Upper lobe of left lung (tissue), 6 donors: ENCODE measurements around the gene NTS. TPM values are rescaled to one million over a fixed set of nuclear protein-coding genes. Genes with fewer than 3 reads are reported as not detected.

Experiments used
- ATAC-seq, 2 donors: fragments of 200-7000 bp; cut with Tn5 transposase; one replicate each; pipeline ENCODE4 v1.9.1; 2022; ENCODE audit warnings: mild to moderate bottlenecking in 2 of 2, moderate library complexity in 2 of 2; ENCODE audit not compliant: low FRiP score in 2 of 2
- DNase-seq, 2 donors: peaks; one replicate each; pipeline ENCODE4 v3.0.0-alpha.2; 2019 to 2020
- H3K27ac ChIP-seq, 4 donors: fragments of 200-600 bp; sonication (generic); one replicate each; pipeline ENCODE4 v1.5.1; 2016 to 2019
- H3K27me3 ChIP-seq, 4 donors: fragments of 200-600 bp; sonication (generic); one replicate each; pipeline ENCODE4 v1.5.1; 2017 to 2019
- H3K36me3 ChIP-seq, 4 donors: fragments of 200-600 bp; sonication (generic); one replicate each; pipeline ENCODE4 v1.5.1; 2016 to 2019
- H3K4me1 ChIP-seq, 4 donors: fragments of 200-600 bp; sonication (generic); one replicate each; pipeline ENCODE4 v1.5.1; 2018 to 2019
- H3K4me3 ChIP-seq, 4 donors: fragments of 200-600 bp; sonication (generic); one replicate each; pipeline ENCODE4 v1.5.1; 2017 to 2019; ENCODE audit warnings: mild to moderate bottlenecking in 2 of 4, moderate library complexity in 1 of 4
- H3K9me3 ChIP-seq, 4 donors: fragments of 200-600 bp; sonication (generic); one replicate each; pipeline ENCODE4 v1.5.1; 2018 to 2019
- CTCF ChIP-seq, 6 experiments: fragments of 450-650 bp in 4 of 6; fragments of 200-600 bp in 2 of 6; sonication (generic) in 2 of 6; IDR thresholded peaks; one replicate each; pipeline ENCODE4 v1.5.1; 2016 to 2019; ENCODE audit warnings: antibody characterized with exemption in 6 of 6
- EP300 ChIP-seq, 4 donors: sonication (generic); formaldehyde crosslinking; IDR thresholded peaks; one replicate each; pipeline ENCODE4 v1.5.1; 2017; ENCODE audit warnings: antibody characterized with exemption in 4 of 4, control low read depth in 2 of 4
- POLR2A ChIP-seq, 4 donors: fragments of 450-650 bp; IDR thresholded peaks; one replicate each; pipeline ENCODE4 v1.5.1; 2016 to 2017; ENCODE audit warnings: antibody characterized with exemption in 4 of 4, mild to moderate bottlenecking in 2 of 4
- POLR2AphosphoS5 ChIP-seq, 2 donors: sonication (generic); formaldehyde crosslinking; IDR thresholded peaks; one replicate each; pipeline ENCODE4 v1.5.1; 2017; ENCODE audit warnings: antibody characterized with exemption in 2 of 2
- WGBS, 2 donors: methylation state at CpG; one replicate each; pipeline ENCODE4 v1.1.5; 2017 to 2018; 5-methylcytosine and 5-hydroxymethylcytosine counted together
- total RNA-seq, 6 donors: library from RNA; depleted of rRNA in 4 of 6; stranded (reverse); fragments of >200 nt in 4 of 6; gene quantifications; one replicate each; pipeline versions ENCODE4 v1.1.0 to v1.2.1, GENCODE V29; 2016 to 2021
- donor health status: DM: no; HTN: no; CAD: no; lungs with moderate emphysema.
- donor health status: DM: no; HTN: yes; CAD: no; lungs with severe emphysema.

The NTS gene
- 1 to 10 TPM in 1 of 6 donors, under 1 TPM in 2, not detected in 3; 0.30 to 1.1 (median 0.40) TPM for total RNA-seq

- no peak within 1 kb of the TSS for H3K4me3 ChIP-seq
- H3K36me3 ChIP-seq, result no peaks in the 10 kb centered on the region
- no peaks in the 10 kb centered on the region for H3K4me1 ChIP-seq
- ATAC-seq (no peak), DNase-seq (no peak)
- H3K27ac ChIP-seq, result no peak within 1 kb of the TSS
- TF ChIP-seq EP300 (IDR thresholded peaks at IDR 0.05), result no peak
- TF ChIP-seq POLR2AphosphoS5 (IDR thresholded peaks at IDR 0.05), result no peak
- no peak for TF ChIP-seq POLR2A (IDR thresholded peaks at IDR 0.05)
- no peak for TF ChIP-seq CTCF (IDR thresholded peaks at IDR 0.05)
- H3K9me3 ChIP-seq, result no peaks in the 10 kb centered on the region
- 41 to 46% methylated on average over 3 of the region's 3 CpGs for WGBS, 2 donors
- H3K27me3 ChIP-seq, result no peaks in the 10 kb centered on the region
Measured at GRCh38 chr12:85874031-85874461, at the start of gene NTS. TSS of gene NTS (plus strand) at chr12:85874295. CDS start at chr12:85874404, 109 bp downstream.

GRCh38 chr12:85825746-85826145, 48.3 kb upstream of the NTS start:
- ATAC-seq (no peak), DNase-seq (no peak)
- H3K4me3 ChIP-seq, result no peak overlapping the region
- peaks cover 0 to 15% (median 6%) of the 10 kb centered on the region in 4 donors for H3K4me1 ChIP-seq
- H3K27ac ChIP-seq, result no peak overlapping the region
- no peaks in the 10 kb centered on the region for H3K9me3 ChIP-seq
- no peaks in the 10 kb centered on the region for H3K36me3 ChIP-seq
- no peaks in the 10 kb centered on the region for H3K27me3 ChIP-seq
- TF ChIP-seq POLR2AphosphoS5 (IDR thresholded peaks at IDR 0.05), result no peak
- no peak for TF ChIP-seq EP300 (IDR thresholded peaks at IDR 0.05)

GRCh38 chr12:85828576-85828975, 45.5 kb upstream of the NTS start:
- H3K9me3 ChIP-seq, result no peaks in the 10 kb centered on the region
- H3K27ac ChIP-seq, result no peak overlapping the region
- H3K27me3 ChIP-seq, result no peaks in the 10 kb centered on the region
- no peak for TF ChIP-seq CTCF (IDR thresholded peaks at IDR 0.05)
- no peak for TF ChIP-seq POLR2AphosphoS5 (IDR thresholded peaks at IDR 0.05)
- no peak for TF ChIP-seq POLR2A (IDR thresholded peaks at IDR 0.05)
- no peak for TF ChIP-seq EP300 (IDR thresholded peaks at IDR 0.05)
- H3K36me3 ChIP-seq, result no peaks in the 10 kb centered on the region
- no peak for ATAC-seq
- no peak overlapping the region for H3K4me3 ChIP-seq
- H3K4me1 ChIP-seq, result peaks cover 0 to 1% (median under 1%) of the 10 kb centered on the region in 4 donors
- DNase-seq, result no peak
- 83 to 91% methylated on average over 1 of the region's 1 CpG for WGBS, 2 donors

GRCh38 chr12:85829391-85829790, 44.7 kb upstream of the NTS start:
- no peaks in the 10 kb centered on the region for H3K4me1 ChIP-seq
- H3K36me3 ChIP-seq, result no peaks in the 10 kb centered on the region
- no peaks in the 10 kb centered on the region for H3K9me3 ChIP-seq
- H3K4me3 ChIP-seq, result no peak overlapping the region
- TF ChIP-seq CTCF (IDR thresholded peaks at IDR 0.05), result no peak
- no peak for TF ChIP-seq POLR2A (IDR thresholded peaks at IDR 0.05)
- TF ChIP-seq POLR2AphosphoS5 (IDR thresholded peaks at IDR 0.05), result no peak
- TF ChIP-seq EP300 (IDR thresholded peaks at IDR 0.05), result no peak
- H3K27ac ChIP-seq, result no peak overlapping the region
- no peaks in the 10 kb centered on the region for H3K27me3 ChIP-seq
- DNase-seq (no peak), ATAC-seq (no peak)
- 78 to 81% methylated on average over 2 of the region's 2 CpGs for WGBS, 2 donors

- 46 to 48% methylated on average over 2 of the region's 2 CpGs for WGBS, 2 donors
- ATAC-seq, result no peak
- H3K27ac ChIP-seq, result peak overlapping the region in 1 of 4 donors; percentile 27
Measured at GRCh38 chr12:85831327-85831990, 42.6 kb upstream of the NTS start.

More at GRCh38 chr12:85831327-85831990, 42.6 kb upstream of the NTS start:
- peaks cover 0 to 1% (median 0%) of the 10 kb centered on the region in 4 donors for H3K4me1 ChIP-seq
- DNase-seq, result no peak
- TF ChIP-seq CTCF (IDR thresholded peaks at IDR 0.05) (no peak), EP300 (IDR thresholded peaks at IDR 0.05) (no peak), POLR2A (IDR thresholded peaks at IDR 0.05) (no peak), POLR2AphosphoS5 (IDR thresholded peaks at IDR 0.05) (no peak)
- H3K9me3 ChIP-seq, result no peaks in the 10 kb centered on the region
- H3K27me3 ChIP-seq, result no peaks in the 10 kb centered on the region
- no peaks in the 10 kb centered on the region for H3K36me3 ChIP-seq
- H3K4me3 ChIP-seq, result peak overlapping the region in 1 of 4 donors; percentile 3
